GM18498 (cell line): ENCODE data around the gene CTU1.

ENCODE experiments used
- ATAC-seq: cut with Tn5 transposase; IDR thresholded peaks from one replicate; pipeline ENCODE4 v1.9.1; 2021; ENCODE audit warnings: mild to moderate bottlenecking, moderate library complexity; ENCODE audit not compliant: unreplicated experiment

Gene CTU1

GRCh38 chr19:51107406-51108065 lies 673 bp downstream of the CTU1 start:
- no peak for ATAC-seq

GRCh38 chr19:51103926-51104341 lies 4.3 kb downstream of the CTU1 start:
- ATAC-seq = no peak

GRCh38 chr19:51102991-51103390 lies 5.2 kb downstream of the CTU1 start:
- ATAC-seq = no peak

- no peak for ATAC-seq
Measured at GRCh38 chr19:51101171-51101865, 6.9 kb downstream of the CTU1 start.

- no peak for ATAC-seq
Measured at GRCh38 chr19:51100601-51101000, 7.6 kb downstream of the CTU1 start.

GRCh38 chr19:51099047-51099382 lies 9.2 kb downstream of the CTU1 start:
- no peak for ATAC-seq

- ATAC-seq = no peak
Measured at GRCh38 chr19:51098365-51099046, 9.7 kb downstream of the CTU1 start.

GRCh38 chr19:51097796-51098195 lies 10.4 kb downstream of the CTU1 start:
- ATAC-seq = no peak

- ATAC-seq = no peak
Measured at GRCh38 chr19:51097166-51097738, 11.0 kb downstream of the CTU1 start.

GRCh38 chr19:51096473-51097165 lies 11.6 kb downstream of the CTU1 start:
- no peak for ATAC-seq

GRCh38 chr19:51094696-51095279 lies 13.4 kb downstream of the CTU1 start:
- no peak for ATAC-seq

GRCh38 chr19:51093510-51094345 lies 14.5 kb downstream of the CTU1 start:
- ATAC-seq = no peak

GRCh38 chr19:51093101-51093500 lies 15.1 kb downstream of the CTU1 start:
- no peak for ATAC-seq

GRCh38 chr19:51091895-51092873 lies 16.0 kb downstream of the CTU1 start:
- ATAC-seq = no peak

GRCh38 chr19:51091126-51091525 lies 17.1 kb downstream of the CTU1 start:
- ATAC-seq = no peak

- no peak for ATAC-seq
Measured at GRCh38 chr19:51090471-51090870, 17.7 kb downstream of the CTU1 start.

- ATAC-seq = no peak
Measured at GRCh38 chr19:51089786-51090185, 18.4 kb downstream of the CTU1 start.

GRCh38 chr19:51086153-51086850 lies 21.9 kb downstream of the CTU1 start:
- ATAC-seq = no peak
